Measurements from ENCODE around the gene CENPM. TPM values are rescaled to one million over a fixed set of nuclear protein-coding genes. Genes with fewer than 3 reads are reported as not detected.
A peak's percentile ranks its signal among the peaks of the same experiment; 100 is the strongest.

Gene CENPM
- total and polyA plus RNA-seq, 2 donors (not counting 3 experiments of a cell fraction or from before 2014, with no cell fraction given) = 34.5 to 37.4 TPM

GRCh38 chr22:41939981-41940831, 6.7 kb downstream of the CENPM start:
- Histone ChIP-seq H3K4me2 (ENCODE audit: insufficient read depth, low read length) (no peak overlapping the region), H3K4me3 (replicated peaks in 1 of 3; ENCODE audit: insufficient read depth in 1 of 3, low read depth in 1 of 3, low read length in 3 of 3) (no peak overlapping the region), H3K9me1 (replicated peaks; ENCODE audit: control insufficient read depth, extremely low read depth, insufficient read depth, low read length) (no peaks in the 10 kb centered on the region), H3K36me3 (ENCODE audit: control insufficient read depth in 2 of 2, extremely low read depth in 1 of 2, insufficient read depth in 2 of 2, low read length in 2 of 2) (peaks cover 0 to 2% of the 10 kb centered on the region in 2 experiments), H3K79me2 (ENCODE audit: control insufficient read depth, insufficient read depth, low read length) (no peaks in the 10 kb centered on the region), H3K9ac (replicated peaks; ENCODE audit: extremely low read depth, insufficient read depth, low read length) (no peak overlapping the region), H4K20me1 (replicated peaks; ENCODE audit: control insufficient read depth, extremely low read depth, insufficient read depth, low read length) (no peaks in the 10 kb centered on the region), H3K27ac (ENCODE audit: insufficient read depth, low read depth, low read length) (no peak overlapping the region), H3K4me1 (ENCODE audit: control insufficient read depth, extremely low read depth, insufficient read depth, low read length) (peaks cover 22% of the 10 kb centered on the region), H3K9me3 (replicated peaks; ENCODE audit: control insufficient read depth, insufficient read depth, low read length) (no peaks in the 10 kb centered on the region), H2AFZ (ENCODE audit: low read depth, low read length) (no peak overlapping the region), H3K27me3 (ENCODE audit: control insufficient read depth in 2 of 2, insufficient read depth in 2 of 2, low read length in 2 of 2) (no peaks in the 10 kb centered on the region)
- TF ChIP-seq FOS (IDR thresholded peaks at IDR 0.05; ENCODE audit: borderline replicate concordance, insufficient read depth, low read length) (no peak), POLR2AphosphoS5 (IDR thresholded peaks at IDR 0.05; ENCODE audit: insufficient read depth, low read depth, low read length) (no peak), JUN (IDR thresholded peaks at IDR 0.05; ENCODE audit: borderline replicate concordance, insufficient read depth, insufficient read length, low read depth) (no peak), POLR2A (IDR thresholded peaks at IDR 0.05; ENCODE audit: low read depth, low read length) (no peak), CTCF (IDR thresholded peaks at IDR 0.05; ENCODE audit: extremely low read depth in 1 of 2, insufficient read depth in 1 of 2, low read depth in 1 of 2, low read length in 2 of 2) (no peak), EZH2 (IDR thresholded peaks at IDR 0.05; ENCODE audit: borderline replicate concordance, low read depth, low read length, severe bottlenecking) (no peak), MAX (IDR thresholded peaks at IDR 0.05; ENCODE audit: insufficient read depth, insufficient read length) (no peak), GATA2 (IDR thresholded peaks at IDR 0.05; ENCODE audit: insufficient read depth, insufficient read length, low read depth, low read length) (no peak), MYC (IDR thresholded peaks at IDR 0.05; ENCODE audit: low read depth, low read length) (no peak)
- FAIRE-seq = peak; percentile 4
- POLR2A ChIA-PET = no interaction called here
- CTCF ChIA-PET = interaction anchor here (0.7 to 2.6 kb wide), 39 partner anchors 10 to 504 kb away, joined by 3 to 127 read pairs (median 7); partner anchors contain the start of genes CCDC134, MEI1, SNU13 and SREBF2
- dilution Hi-C loops (cut with MboI; ENCODE audit: extremely low pct_ligation_motif_present, low sequenced_read_pairs) = no loop called here
- DNase-seq (ENCODE audit: low read depth, low spot score) = no peak
- BruUV-seq (replicated peaks) = no TSS peak
- intact Hi-C loops (cut with micrococcal nuclease) = loop anchor here (2.0 kb wide), 1 partner anchor 13 kb away; the partner anchor contains the start of gene TNFRSF13C
